ENCODE data around the gene ITSN2.

ITSN2 gene

DNA sequence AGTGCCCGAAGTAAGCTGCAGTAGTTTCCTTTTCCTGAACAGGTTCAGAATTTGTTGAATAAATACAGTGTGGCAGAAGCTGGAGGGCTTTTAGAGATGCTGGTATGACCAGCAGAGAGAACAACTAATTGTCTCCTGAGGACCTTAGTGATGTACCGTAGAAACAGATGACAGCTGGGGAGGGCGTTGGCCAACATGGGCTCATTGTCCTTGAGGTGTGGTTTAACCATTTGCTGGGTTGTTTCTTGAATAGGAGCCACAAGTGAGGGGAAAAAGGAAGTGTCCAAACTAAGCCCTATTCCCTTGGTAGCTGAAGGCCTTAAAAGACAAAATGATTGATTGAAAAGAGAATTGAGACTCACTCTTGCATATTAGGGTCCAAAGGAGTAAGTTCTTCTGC, 197.2 kb downstream of the ITSN2 start:
- TF ChIP-seq, protein P1, sequence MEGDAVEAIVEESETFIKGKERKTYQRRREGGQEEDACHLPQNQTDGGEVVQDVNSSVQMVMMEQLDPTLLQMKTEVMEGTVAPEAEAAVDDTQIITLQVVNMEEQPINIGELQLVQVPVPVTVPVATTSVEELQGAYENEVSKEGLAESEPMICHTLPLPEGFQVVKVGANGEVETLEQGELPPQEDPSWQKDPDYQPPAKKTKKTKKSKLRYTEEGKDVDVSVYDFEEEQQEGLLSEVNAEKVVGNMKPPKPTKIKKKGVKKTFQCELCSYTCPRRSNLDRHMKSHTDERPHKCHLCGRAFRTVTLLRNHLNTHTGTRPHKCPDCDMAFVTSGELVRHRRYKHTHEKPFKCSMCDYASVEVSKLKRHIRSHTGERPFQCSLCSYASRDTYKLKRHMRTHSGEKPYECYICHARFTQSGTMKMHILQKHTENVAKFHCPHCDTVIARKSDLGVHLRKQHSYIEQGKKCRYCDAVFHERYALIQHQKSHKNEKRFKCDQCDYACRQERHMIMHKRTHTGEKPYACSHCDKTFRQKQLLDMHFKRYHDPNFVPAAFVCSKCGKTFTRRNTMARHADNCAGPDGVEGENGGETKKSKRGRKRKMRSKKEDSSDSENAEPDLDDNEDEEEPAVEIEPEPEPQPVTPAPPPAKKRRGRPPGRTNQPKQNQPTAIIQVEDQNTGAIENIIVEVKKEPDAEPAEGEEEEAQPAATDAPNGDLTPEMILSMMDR (conservative IDR thresholded peaks at IDR 0.05): no peak
- no peak for TF ChIP-seq ZFX (IDR thresholded peaks at IDR 0.05)
- H3K27ac ChIP-seq: no peak overlapping the region

DNA sequence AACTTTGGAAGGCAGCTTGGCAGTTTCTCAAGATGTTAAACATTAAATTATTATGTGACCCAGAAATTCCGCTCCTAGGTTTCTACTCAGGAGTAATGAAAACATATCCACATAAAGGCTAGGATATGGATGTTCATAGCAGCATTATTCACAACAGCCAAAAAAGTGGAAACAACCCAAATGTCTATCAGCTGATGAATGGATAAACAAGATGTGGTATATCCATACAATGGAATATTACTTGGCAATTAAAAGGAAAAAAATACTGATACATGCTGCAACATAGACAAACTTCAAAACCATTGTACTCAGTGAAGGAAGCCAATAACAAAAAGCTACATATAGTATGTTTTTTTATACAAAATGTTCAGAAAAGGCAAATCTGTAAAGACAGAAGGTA, 197.8 kb downstream of the ITSN2 start:
- TF ChIP-seq ZFX (IDR thresholded peaks at IDR 0.05): no peak
- TF ChIP-seq, protein P1 (conservative IDR thresholded peaks at IDR 0.05): no peak

DNA sequence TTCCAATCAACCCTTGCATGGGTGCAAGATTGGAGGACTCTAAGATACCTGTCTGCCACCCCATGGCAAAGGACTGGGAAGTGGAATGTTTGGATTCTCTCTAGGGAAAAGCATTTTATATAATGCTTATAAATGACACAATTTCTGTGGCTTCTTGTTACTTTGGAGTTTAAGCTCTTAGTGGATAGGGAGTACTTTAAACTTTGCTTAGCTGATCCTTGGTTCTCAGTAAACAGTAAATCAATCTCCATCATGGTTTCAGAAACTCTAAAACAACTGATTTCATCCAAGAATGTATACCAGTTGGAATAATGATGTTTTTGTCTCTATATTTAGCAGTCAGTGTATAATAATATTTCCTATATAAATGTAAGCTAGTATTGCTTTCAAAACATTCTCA, 199.6 kb downstream of the ITSN2 start:
- H3K27ac ChIP-seq: no peak overlapping the region
- no peak for TF ChIP-seq ZFX (IDR thresholded peaks at IDR 0.05)
- TF ChIP-seq, protein P1 (conservative IDR thresholded peaks at IDR 0.05): no peak

More for the DNA sequence above, 197.8 kb downstream of the ITSN2 start:
- no peak overlapping the region for H3K27ac ChIP-seq

- TF ChIP-seq ZFX (IDR thresholded peaks at IDR 0.05): no peak
- TF ChIP-seq, protein P1 (conservative IDR thresholded peaks at IDR 0.05): no peak
Measured at GRCh38 chr2:24159708-24160107, 200.6 kb downstream of the ITSN2 start.

GRCh38 chr2:24158131-24158530, 202.2 kb downstream of the ITSN2 start:
- H3K27ac ChIP-seq: no peak overlapping the region
- TF ChIP-seq, protein P1 (conservative IDR thresholded peaks at IDR 0.05): no peak
- no peak for TF ChIP-seq ZFX (IDR thresholded peaks at IDR 0.05)

More at GRCh38 chr2:24159708-24160107, 200.6 kb downstream of the ITSN2 start:
- no peak overlapping the region for H3K27ac ChIP-seq

DNA sequence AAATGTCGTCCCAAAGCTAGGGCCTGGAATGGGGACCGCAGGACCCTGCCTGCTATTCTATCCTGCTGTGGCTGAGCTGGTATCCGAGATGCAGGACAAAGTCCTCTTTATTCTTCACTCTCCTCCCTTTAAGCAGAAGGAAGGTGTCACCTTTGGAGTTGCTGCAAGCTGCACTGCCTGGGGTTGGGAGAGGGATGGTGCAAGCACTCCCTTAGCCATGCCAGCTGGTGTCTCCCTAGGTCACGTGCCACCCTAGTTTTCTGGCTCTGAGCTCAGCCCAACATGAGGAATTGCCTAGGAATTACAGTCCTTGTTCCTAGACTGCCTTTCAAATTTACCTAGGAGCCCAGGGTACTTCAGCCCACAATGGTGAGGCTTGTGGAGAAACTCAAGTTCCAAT, 206.9 kb downstream of the ITSN2 start:
- TF ChIP-seq, protein P1 (conservative IDR thresholded peaks at IDR 0.05): no peak
- TF ChIP-seq ZFX (IDR thresholded peaks at IDR 0.05): no peak
- H3K27ac ChIP-seq: no peak overlapping the region

All from C4-2B (cell line).